HepG2 (cell line): ENCODE measurements around the gene DLL4. TPM values are rescaled to one million over a fixed set of nuclear protein-coding genes. Genes with fewer than 3 reads are reported as not detected.

Experiments used
- AHR ChIP-seq: IDR thresholded peaks from 2 replicates; pipeline ENCODE4 v1.6.1; 2018; ENCODE audit warnings: missing genetic modification reagents, missing compliant biosample characterization
- ARNTL ChIP-seq: sonication (generic); formaldehyde crosslinking; IDR thresholded peaks from 2 replicates; pipeline ENCODE4 v1.4.0; 2020; ENCODE audit warnings: mild to moderate bottlenecking, missing genetic modification reagents
- ATRX ChIP-seq: sonication (generic); formaldehyde crosslinking; IDR thresholded peaks from 2 replicates; pipeline ENCODE4 v1.4.0; 2020; ENCODE audit warnings: missing genetic modification reagents, borderline replicate concordance
- CREM ChIP-seq, 2 experiments: sonication (generic) in 1 of 2; formaldehyde crosslinking in 1 of 2; IDR thresholded peaks; 2 replicates each; pipeline versions ENCODE4 v1.4.0 to v1.6.1; 2016 to 2020; ENCODE audit warnings: antibody characterized with exemption in 1 of 2, mild to moderate bottlenecking in 1 of 2, missing genetic modification reagents in 1 of 2
- DMAP1 ChIP-seq: IDR thresholded peaks from 2 replicates; pipeline ENCODE4 v1.6.1; 2016
- E2F5 ChIP-seq: sonication (generic); formaldehyde crosslinking; conservative IDR thresholded peaks from 2 replicates; pipeline ENCODE4 v1.4.0; 2020; ENCODE audit warnings: missing genetic modification reagents
- GPBP1L1 ChIP-seq: sonication (generic); formaldehyde crosslinking; IDR thresholded peaks from 2 replicates; pipeline ENCODE4 v1.5.0; 2020; ENCODE audit warnings: mild to moderate bottlenecking, missing genetic modification reagents
- GZF1 ChIP-seq: sonication (generic); formaldehyde crosslinking; IDR thresholded peaks from 2 replicates; pipeline ENCODE4 v1.5.1; 2020; ENCODE audit warnings: mild to moderate bottlenecking, missing genetic modification reagents
- HDAC1 ChIP-seq: sonication (generic); formaldehyde crosslinking; IDR thresholded peaks from 2 replicates; pipeline ENCODE4 v1.5.1; 2020; ENCODE audit warnings: mild to moderate bottlenecking, missing genetic modification reagents
- HDAC6 ChIP-seq: fragments of 200-600 bp; sonication (generic); IDR thresholded peaks from 2 replicates; pipeline ENCODE4 v1.7.0; 2017; ENCODE audit warnings: mild to moderate bottlenecking, antibody characterized with exemption, low read length, low read depth
- IRX3 ChIP-seq: sonication (generic); formaldehyde crosslinking; IDR thresholded peaks from 2 replicates; pipeline ENCODE4 v1.8.1; 2023; ENCODE audit warnings: mild to moderate bottlenecking, low read depth, missing genetic modification reagents, borderline replicate concordance
- KAT2B ChIP-seq: fragments of 150-350 bp; IDR thresholded peaks from 2 replicates; pipeline ENCODE4 v1.6.1; 2014; ENCODE audit warnings: low read depth, low read length, borderline replicate concordance
- KDM3A ChIP-seq: IDR thresholded peaks from 2 replicates; pipeline ENCODE4 v1.6.1; 2018; ENCODE audit warnings: low read depth, missing compliant biosample characterization
- MAFG ChIP-seq: sonication (generic); formaldehyde crosslinking; IDR thresholded peaks from 2 replicates; pipeline ENCODE4 v1.5.1; 2020; ENCODE audit warnings: mild to moderate bottlenecking, missing genetic modification reagents
- MIER3 ChIP-seq: IDR thresholded peaks from 2 replicates; pipeline ENCODE4 v1.6.1; 2016; ENCODE audit warnings: missing compliant biosample characterization, borderline replicate concordance
- NCOA2 ChIP-seq: sonication (generic); formaldehyde crosslinking; IDR thresholded peaks from 2 replicates; pipeline ENCODE4 v1.8.0; 2022; ENCODE audit warnings: inconsistent platforms
- NRL ChIP-seq: sonication (generic); formaldehyde crosslinking; IDR thresholded peaks from 2 replicates; pipeline ENCODE4 v1.5.0; 2020; ENCODE audit warnings: missing genetic modification reagents, mild to moderate bottlenecking, moderate library complexity, borderline replicate concordance
- PRMT3 ChIP-seq: sonication (generic); formaldehyde crosslinking; IDR thresholded peaks from 2 replicates; pipeline ENCODE4 v1.8.1; 2022; ENCODE audit warnings: low read depth, mild to moderate bottlenecking, moderate library complexity, missing genetic modification reagents, borderline replicate concordance
- SMARCC2 ChIP-seq: fragments of 450-650 bp; IDR thresholded peaks from 2 replicates; pipeline ENCODE4 v1.6.1; 2017; ENCODE audit warnings: antibody characterized with exemption, mild to moderate bottlenecking
- SNAPC2 ChIP-seq: sonication (generic); formaldehyde crosslinking; IDR thresholded peaks from 2 replicates; pipeline ENCODE4 v1.8.1; 2022; ENCODE audit warnings: mild to moderate bottlenecking, missing genetic modification reagents
- ZFX ChIP-seq: sonication (generic); formaldehyde crosslinking; IDR thresholded peaks from 2 replicates; pipeline ENCODE4 v1.4.0; 2020; ENCODE audit warnings: mild to moderate bottlenecking, low read depth, missing genetic modification reagents, moderate library complexity
- ZNF350 ChIP-seq: sonication (generic); formaldehyde crosslinking; IDR thresholded peaks from 2 replicates; pipeline ENCODE4 v1.4.0; 2020; ENCODE audit warnings: mild to moderate bottlenecking, low read depth, missing genetic modification reagents, borderline replicate concordance
- ZNF362 ChIP-seq: sonication (generic); formaldehyde crosslinking; IDR thresholded peaks from 2 replicates; pipeline ENCODE4 v1.4.0; 2020; ENCODE audit warnings: missing genetic modification reagents, mild to moderate bottlenecking, borderline replicate concordance
- ZNF503 ChIP-seq: sonication (generic); formaldehyde crosslinking; IDR thresholded peaks from 2 replicates; pipeline ENCODE4 v1.4.0; 2020; ENCODE audit warnings: missing genetic modification reagents
- ZNF75D ChIP-seq: sonication (generic); formaldehyde crosslinking; IDR thresholded peaks from 2 replicates; pipeline ENCODE4 v1.8.1; 2023; ENCODE audit warnings: missing genetic modification reagents, mild to moderate bottlenecking, borderline replicate concordance
- ZNF792 ChIP-seq: IDR thresholded peaks from 2 replicates; pipeline ENCODE4 v1.6.1; 2016
- polyA plus RNA-seq, 8 experiments: library from polyadenylated mRNA; depleted of rRNA in 3 of 8; stranded (reverse) in 7 of 8; unstranded in 1 of 8; fragments of >200 nt; fragmentation: Illumina TruSeq in 4 of 8; extraction: Trizol in 4 of 8; gene quantifications; 2 replicates each; pipeline versions ENCODE4 v1.2.1 to v1.2.3, GENCODE V29; 2011 to 2016; ENCODE audit warnings: low read depth in 4 of 8, missing spikeins in 1 of 8, mixed read lengths in 1 of 8; ENCODE audit not compliant: insufficient read depth in 1 of 8
- total RNA-seq, 5 experiments: library from RNA; depleted of rRNA; stranded (reverse); fragments of >200 nt; fragmentation: Illumina TruSeq; extraction: Trizol; gene quantifications; 2 replicates each; pipeline ENCODE4 v1.2.3, GENCODE V29; 2016; ENCODE audit warnings: low read depth in 1 of 5

DLL4 gene
- total and polyA plus RNA-seq, 2 of the 13 experiments (the other 11 are each of a cell fraction or from before 2014, with no cell fraction given) = 0.20 to 0.25 TPM

- TF ChIP-seq SNAPC2 (no peak), ZNF362 (no peak), GZF1 (CRISPR knock-in tag) (0 out of 2 replicates have a peak, but pooled peaks have one; percentile 35), MAFG (CRISPR knock-in tag) (no peak), ARNTL (CRISPR knock-in tag) (no peak), PRMT3 (CRISPR knock-in tag) (no peak), HDAC1 (CRISPR knock-in tag) (peak; percentile 42; the same call in 1 of the 2 replicates), CREM (IDR thresholded peaks at IDR 0.05) (no peak), CREM (CRISPR knock-in tag; IDR thresholded peaks at IDR 0.05) (no peak), ZNF503 (CRISPR knock-in tag) (no peak), KAT2B (no peak), ZNF792 (CRISPR knock-in tag) (no peak), ZNF75D (no peak), IRX3 (CRISPR knock-in tag) (no peak), ZFX (CRISPR knock-in tag) (0 out of 2 replicates have a peak, but pooled peaks have one; percentile 5), HDAC6 (no peak), GPBP1L1 (CRISPR knock-in tag) (no peak), KDM3A (CRISPR knock-in tag) (no peak), E2F5 (CRISPR knock-in tag) (no peak), NRL (CRISPR knock-in tag) (no peak), MIER3 (CRISPR knock-in tag) (no peak), DMAP1 (CRISPR knock-in tag) (no peak), SMARCC2 (no peak), ZNF350 (CRISPR knock-in tag) (peak; percentile 16; the same call in 1 of the 2 replicates), NCOA2 (CRISPR knock-in tag) (no peak), AHR (CRISPR knock-in tag) (no peak), ATRX (CRISPR knock-in tag) (no peak)
Measured at GRCh38 chr15:40932649-40933516, 3.7 kb downstream of the DLL4 start (continued).
